Left colon (tissue), 2 donors: Measurements from ENCODE around the gene ALDOA. TPM values are rescaled to one million over a fixed set of nuclear protein-coding genes. Genes with fewer than 3 reads are reported as not detected.

Experiments used
- ATAC-seq: fragments of 200-7000 bp; cut with Tn5 transposase; one replicate; pipeline ENCODE4 v1.9.1; 2020; ENCODE audit warnings: mild to moderate bottlenecking, moderate library complexity
- DNase-seq, 2 donors: peaks; one replicate each; pipeline ENCODE4 v3.0.0-alpha.2; 2020
- intact Hi-C, 2 donors: fragments of 100-400 bp; cut with DNase I in 1 of 2; cut with micrococcal nuclease in 1 of 2; formaldehyde crosslinking; loops; one replicate each; pipeline versions ENCODE4 v1.11.2 to v1.14.0; 2022; cut with DNase I, micrococcal nuclease
- total RNA-seq, 2 donors: library from RNA; stranded (reverse); fragmentation: NEBNext Ultra II Directional; extraction: Animal tissue kit (Norgen Biotek cat#: 25700); gene quantifications; one replicate each; pipeline ENCODE4 v1.2.1, GENCODE V29; 2021
- donor health status: DM: no; HTN: no; CAD: no.
- donor health status: DM: yes; HTN: yes; CAD: no.

The ALDOA gene
- total RNA-seq, 2 donors from 2014 or later = 1,798 to 1,835 TPM

DNA sequence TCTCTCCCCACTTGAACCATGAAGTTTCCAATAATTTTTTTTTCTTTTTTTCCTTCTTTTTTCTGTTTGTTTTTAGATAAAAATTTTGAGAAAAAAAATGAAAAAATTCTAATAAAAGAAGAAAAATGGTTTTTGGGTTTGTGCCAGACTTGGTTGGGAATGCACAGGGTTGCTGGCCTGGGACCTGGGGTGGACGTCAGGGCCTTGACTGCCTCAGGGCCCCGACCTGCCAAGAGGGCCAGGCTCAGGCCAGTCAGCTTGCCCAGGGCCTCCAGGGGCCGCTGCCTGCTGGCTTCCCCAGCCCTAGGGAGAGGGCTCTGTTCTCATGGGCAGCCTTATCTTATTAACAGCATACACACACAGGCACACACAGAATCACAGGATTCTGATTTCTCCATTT is 19.7 kb downstream of the ALDOA start:
- intact Hi-C loops = no loop called here
- no peak for ATAC-seq
- no peak for DNase-seq

DNA sequence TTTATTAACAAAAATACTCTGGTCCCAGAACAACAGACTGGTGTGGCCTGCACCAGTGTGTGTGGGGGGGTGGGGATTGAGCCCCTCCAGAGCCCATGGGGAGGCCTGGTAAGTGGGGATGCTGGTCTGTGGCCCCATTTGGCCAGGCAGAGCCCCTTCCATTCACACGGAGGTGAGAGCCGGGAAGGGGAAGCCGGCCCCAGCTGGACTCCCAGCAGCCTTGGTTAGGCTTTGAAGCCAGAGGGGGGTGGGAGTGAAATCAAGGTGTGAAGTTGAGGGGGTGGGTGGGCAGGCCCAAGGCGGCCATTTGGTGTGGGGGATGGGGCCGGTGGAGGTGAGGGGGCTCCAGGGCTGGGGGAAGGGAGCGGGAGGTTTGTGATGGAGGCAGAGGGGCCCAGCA is 20.3 kb downstream of the ALDOA start:
- DNase-seq (no peak), ATAC-seq (no peak)
- intact Hi-C loops = no loop called here

DNA sequence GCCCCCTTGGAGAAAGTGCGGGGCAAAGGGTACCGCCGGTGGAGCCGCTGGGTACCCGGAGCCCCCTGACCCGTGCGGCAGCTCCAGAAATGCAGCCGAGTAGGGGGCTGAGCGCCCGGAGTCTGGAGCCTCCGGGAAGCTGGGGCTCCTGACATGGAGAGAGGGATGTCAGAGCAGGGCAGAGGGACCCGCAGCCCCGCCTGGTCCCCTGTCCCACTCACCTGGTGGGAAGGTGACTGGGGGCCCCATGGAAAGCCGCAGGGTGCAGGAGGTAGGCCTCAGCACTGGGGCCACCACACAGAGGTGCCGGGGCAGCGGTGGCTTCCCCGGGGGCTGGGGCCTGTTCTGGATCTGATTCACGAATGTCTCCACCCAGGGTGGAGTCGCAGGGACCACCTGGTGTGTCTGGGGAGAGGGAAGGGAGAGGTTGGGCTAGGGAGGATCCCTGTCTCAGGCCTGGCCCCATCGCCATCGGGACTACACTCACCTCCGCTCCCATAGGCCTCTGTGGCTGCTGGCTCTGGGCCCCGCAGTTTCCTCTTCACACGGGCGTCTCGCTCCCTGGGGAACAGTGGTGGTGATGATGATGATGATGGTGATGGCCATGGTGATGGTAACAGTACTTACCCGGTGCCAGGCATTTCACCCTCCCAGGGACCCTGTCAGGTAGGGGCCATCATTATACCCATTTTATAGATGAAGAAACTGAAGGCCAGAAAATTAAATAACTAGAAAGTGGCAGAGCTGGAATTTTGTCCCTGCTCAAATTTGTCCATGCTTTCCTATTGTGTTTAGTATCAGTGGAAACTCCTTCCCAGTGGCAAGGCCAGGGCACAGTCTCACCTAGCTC is 21.0 kb downstream of the ALDOA start:
- intact Hi-C loops = no loop called here
- DNase-seq (no peak), ATAC-seq (no peak)

DNA sequence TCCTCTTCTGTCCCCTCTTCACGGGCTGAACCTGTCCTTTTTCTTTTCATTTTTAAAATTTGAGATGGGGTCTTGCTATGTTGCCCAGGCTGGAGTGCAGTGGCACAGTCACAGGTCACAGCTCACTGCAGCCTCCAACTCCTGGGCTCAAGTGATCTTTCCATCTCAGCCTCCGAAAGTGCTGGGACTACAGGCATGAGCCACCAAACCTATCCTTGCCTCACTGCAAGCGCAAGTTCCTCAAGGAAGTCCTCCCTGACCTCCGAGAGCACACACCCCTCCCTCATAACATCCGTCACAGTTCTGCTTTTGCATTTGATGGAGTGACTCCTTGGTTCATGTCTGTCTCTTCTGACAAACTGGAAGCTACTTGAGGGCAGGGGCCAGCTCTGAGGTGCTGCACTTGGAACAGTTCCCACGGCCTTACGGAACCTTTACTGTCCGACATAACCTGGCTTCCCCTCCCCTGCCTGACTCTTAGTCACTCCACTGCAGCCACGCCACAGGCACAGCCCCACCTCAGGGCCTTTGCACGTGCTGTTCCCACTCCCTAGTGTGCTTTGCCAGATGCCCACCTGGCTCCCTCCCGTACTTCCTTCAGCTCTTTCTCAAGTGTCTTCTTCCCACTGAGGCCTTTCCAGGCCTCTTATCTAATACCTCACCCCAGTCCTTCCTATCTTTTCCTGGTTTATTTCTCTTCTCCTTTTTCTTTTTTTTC is 21.8 kb downstream of the ALDOA start:
- ATAC-seq (no peak), DNase-seq (no peak)
- intact Hi-C loops = no loop called here

DNA sequence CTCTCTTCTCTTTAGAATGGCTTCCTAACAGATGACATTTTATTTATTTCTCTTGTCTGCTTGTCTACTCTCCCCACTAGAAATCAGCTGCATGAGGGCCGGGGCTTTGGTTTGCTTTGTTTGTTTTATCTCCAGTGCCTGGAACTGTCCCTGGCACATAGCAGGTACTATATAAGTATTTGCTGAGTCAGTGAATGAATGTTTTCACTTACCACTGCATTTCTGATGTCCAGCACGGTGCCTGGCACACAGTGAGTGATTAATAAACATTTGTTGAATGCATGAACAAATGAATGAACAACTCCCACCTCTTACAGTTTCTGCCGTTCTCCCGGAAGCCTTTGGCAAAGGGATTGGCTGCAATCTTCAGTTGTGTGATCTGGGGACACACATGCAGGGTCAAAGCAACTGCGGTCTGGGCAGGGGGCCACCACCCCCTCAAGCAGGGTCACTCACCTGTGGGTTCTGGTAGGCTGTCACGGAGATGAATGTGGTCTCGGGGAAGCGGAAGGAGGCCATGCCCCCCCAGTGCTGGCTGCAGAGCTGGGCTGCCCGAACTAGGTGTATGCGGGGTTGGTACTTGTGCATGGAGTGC is 22.8 kb downstream of the ALDOA start:
- ATAC-seq (no peak), DNase-seq (no peak)
- intact Hi-C loops = no loop called here

DNA sequence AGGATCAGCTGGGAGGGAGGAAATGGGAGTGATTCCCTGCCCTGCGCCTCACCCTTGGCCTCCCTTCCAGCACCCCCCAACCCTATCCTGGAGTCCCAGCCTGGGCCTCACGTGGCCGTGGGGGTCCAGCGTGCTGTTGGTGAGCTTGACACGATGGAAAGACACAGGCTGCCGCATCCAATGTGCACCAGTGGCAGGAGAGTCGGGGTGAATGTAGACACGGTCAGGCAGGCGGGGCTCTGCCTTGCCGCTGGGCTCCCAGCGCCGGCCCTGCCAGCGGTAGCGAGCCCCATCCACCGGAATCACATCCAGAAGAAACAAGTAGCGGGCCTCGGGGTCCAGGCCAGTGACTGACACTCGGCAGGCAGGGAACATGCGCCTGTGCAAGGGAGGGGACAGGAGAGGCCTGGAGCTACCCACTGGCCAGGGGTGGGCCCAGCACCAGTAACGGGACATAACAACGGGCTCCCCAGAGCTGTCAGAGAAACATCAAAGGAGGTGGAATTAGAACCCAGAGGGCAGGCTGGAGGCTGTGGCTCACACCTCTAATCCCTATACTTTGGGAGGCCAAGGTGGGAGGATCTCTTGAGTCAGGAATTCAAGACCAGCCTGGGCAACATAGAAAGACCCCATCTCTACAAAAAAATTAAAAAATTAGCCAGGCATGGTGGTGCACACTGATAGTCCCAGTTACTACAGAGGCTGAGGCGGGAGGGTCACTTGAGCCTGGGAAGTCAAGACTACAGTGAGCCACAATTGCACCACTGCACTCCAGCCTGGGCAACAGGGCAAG is 23.5 kb downstream of the ALDOA start:
- ATAC-seq = no peak
- no peak for DNase-seq
- intact Hi-C loops = no loop called here

DNA sequence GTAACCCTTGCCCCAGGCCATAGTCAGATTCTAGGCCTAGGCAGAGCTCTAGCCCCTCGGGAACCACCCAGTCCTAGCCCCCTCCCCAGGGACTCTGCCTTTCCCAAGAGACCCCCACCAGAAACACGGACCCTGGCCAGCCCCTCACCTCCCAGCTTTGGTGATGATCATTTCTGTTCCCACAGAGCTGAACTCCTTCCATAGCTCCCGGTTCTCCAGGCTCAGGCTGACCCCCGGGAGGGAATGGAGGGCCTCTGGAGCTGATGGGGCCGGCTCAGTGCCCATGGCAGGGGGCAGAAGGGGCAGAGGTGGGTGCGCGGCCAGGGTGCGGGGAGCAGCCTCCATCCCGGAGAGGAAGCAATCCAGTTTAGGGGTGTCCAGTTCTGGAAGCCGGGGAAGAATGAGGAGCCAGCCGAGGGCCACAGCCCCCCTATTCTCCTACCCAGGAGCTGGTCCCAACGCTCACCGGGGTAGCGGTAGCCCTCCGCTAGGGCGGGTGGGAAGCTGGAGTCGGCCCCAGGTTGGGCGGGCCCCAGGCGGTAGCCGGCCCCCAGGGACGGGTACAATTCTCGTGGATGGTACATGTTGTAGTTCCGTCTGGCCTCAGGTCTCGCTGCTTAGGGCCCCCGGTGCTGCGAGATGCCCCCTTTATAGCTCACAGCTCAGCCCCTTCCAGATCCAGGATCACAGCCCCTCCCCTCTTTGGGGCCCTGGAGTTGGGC is 25.2 kb downstream of the ALDOA start:
- ATAC-seq (no peak), DNase-seq (peak in 1 of 2 donors; percentile 42)
- intact Hi-C loops = no loop called here

DNA sequence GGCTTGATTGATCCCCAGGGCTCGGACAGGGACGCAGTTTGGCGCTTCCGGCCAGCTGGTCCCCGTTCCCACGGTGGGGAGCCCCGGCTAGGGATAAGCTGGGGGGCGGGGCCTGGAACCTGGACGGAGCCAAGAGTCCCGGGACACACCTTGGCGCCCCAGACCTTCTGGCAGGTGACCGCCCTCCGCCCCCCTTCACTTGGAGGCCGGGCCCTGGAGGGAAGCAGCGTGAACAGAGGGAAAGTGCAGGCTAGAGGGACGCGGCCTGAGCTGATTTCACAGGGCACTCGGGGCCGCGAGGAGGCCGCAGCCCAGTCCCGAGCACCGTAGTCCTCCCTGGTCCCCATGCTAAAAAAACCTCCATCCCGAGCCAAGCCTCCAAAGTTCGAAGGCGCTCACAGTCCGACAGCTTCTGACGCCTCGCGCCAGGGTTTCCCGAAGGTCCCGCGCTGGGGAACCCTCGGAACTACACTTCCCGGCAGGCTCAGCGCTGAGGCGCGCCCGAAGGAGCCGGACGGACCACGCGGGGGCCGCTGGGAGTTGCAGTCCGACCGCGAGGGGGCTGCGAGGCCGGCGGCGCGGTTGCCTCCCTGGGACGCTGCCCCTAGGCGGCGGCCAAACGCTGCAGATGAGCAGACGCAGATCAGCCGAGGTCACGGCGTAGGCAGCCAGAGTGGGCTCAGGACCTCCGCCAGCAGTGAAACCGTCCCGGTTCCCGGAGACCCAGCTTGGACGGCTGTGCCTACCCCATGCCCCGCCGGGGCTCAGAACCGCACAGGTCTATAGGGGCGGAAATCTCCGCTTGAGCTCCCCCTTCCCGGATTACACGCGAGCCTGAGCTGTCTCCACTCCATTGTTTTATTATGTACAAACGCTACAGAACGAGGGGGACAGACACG is 26.2 kb downstream of the ALDOA start, which contains the start of gene TBX6:
Gene TBX6 (minus strand): TSS at position 451 of the 899 bp plus-strand sequence. CDS start 731 bp downstream, outside the sequence.
- DNase-seq (peak; percentile 92 to 95), ATAC-seq (peak; percentile 84)
- intact Hi-C loops = no loop called here

DNA sequence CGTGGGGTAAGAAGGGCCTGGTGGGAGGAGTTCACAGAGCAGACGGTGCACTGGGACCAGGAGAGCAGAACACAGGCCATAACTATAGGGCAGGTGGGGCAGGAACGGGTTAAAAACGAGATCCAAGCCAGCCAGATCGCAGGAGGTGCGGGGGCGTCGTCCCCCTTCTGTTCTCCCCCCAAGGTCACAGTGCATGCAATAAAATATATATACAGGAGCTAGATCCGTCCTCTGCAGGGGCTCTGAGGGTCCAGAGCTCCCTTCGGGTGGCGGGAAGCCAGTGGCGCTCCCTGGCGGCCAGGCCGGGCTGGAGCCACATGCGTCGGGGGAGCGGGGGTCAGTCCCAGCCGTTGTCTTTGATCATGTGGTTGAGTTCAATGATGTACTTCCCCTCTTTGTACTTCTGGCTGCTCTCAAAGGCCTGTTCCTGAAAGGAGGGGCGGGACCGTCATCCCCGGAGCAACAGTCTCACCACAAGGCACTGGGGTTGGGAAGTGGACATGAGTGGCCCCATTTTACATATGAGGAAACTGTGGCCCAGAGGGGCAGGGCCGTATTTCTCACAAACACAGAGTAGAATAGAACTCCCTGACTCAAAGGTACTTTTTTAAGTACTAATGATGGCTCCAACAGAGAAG is 26.9 kb downstream of the ALDOA start:
- intact Hi-C loops = no loop called here
- ATAC-seq (peak; percentile 42), DNase-seq (peak; percentile 82 to 87)

DNA sequence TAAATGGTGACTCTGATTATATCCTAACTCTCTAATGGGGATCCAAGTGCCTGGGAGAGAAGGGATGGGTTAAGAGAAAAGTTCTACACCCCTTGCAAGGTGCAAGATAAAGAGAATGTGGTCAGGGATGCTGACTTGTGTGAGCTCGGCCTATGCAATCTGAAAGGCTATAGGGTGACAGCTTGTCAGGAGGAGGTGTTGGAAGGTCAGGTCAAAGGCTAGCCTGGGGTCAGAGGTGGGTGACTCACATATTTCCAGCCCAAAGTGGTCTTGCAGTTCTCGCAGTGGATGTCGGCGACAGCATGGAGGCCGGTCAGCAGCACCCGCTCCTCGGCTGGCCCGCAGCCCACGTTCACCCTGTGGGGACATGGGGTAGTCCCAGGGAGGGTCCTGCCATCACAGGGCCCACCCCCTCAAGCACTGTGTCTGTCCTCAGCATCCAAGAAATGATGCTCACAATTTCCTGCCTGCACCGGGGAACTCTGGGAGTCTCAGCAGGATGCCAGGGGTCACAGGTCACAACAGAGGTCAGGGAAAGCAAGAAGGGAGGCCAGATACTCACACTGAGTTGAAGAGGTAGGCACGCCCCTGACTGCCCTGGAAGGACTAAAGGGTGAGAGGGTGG is 29.1 kb downstream of the ALDOA start:
- DNase-seq (no peak), ATAC-seq (no peak)
- intact Hi-C loops = no loop called here

DNA sequence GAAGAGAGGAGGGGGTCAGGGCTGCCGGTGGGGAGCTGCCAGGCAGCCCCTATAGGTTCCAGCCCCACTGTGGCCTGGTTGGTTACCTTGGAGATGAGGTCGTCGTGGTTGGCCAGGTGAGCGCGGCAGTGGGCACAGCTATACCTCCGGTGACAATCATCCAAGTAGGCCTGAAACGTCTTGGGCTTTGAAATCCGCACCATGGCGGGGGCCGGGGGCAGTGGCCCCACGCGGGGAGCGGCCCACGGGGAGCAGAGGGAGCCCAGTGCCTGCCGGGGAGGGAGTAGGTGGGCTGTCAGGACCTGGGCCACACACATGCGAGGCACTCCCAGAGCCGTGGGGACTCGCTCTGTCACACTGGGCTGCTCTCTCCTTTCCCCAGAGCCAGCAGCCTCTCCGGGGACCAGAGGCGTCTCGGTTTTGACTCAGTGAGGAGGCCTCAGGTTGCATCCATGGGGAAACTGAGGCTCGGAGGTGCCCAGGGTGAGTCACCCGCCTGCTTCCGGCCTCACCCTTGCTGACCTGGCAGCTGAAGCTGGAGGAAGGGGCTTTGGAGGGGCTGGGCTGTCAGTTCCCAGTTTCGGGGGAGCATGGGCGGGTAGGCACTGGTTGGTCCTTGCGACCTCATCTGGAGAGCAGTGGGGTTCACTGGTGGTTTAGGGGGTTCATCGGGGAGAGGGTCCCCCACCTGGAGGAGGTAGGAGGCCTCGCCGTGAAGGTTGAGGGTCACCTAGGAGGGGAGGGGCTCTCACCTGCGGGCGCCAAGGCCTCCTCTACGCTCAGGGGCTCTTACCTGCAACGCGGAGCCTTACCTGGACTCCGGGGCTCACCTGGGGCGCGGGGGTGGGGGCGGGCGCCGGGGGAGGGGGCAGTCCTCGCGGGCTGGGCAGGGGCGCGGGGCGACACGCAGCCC is 29.9 kb downstream of the ALDOA start:
- intact Hi-C loops = no loop called here
- DNase-seq (peak in 1 of 2 donors; percentile 49), ATAC-seq (no peak)

DNA sequence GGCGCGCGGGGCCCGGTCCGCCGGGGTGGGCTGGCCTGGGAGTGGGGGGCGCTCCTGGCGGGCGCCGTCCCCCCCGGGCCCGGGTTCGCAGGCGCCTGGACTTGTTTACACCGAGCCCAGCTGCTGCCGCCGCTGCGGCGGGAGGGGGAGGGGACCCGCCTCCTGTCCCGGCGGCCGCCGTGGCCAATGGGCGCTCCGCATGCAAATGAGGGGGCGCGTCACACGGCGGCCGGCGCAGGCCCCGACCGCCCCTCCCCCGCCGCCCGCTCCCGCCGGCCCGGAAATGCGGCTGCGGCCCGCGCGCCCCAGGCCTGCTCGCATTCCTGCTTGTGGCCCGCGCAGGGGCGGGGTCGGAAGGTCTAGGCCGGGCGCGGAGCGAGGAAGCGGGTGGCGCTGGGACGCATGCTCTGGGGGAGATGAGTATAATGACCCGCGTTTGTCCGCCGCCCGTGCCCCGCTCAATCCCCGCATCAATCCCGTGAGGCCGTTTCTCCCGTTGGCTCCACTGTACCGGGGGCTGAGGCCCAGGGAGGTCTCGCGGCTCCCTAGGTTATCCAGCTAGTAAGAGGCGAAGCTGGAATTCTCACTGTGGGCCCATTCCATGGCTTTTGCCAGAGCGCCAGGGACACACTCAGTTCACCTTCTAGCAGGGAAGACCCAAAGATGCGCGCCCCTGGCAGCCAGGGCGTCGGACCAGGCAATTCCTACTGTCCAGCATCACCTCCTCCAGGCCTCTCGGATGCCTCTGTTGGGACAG is 30.7 kb downstream of the ALDOA start, which contains the start of gene YPEL3:
Gene YPEL3 (minus strand): TSS at position 109 of the 757 bp plus-strand sequence. CDS start 731 bp downstream, outside the sequence.
- intact Hi-C loops = no loop called here

DNA sequence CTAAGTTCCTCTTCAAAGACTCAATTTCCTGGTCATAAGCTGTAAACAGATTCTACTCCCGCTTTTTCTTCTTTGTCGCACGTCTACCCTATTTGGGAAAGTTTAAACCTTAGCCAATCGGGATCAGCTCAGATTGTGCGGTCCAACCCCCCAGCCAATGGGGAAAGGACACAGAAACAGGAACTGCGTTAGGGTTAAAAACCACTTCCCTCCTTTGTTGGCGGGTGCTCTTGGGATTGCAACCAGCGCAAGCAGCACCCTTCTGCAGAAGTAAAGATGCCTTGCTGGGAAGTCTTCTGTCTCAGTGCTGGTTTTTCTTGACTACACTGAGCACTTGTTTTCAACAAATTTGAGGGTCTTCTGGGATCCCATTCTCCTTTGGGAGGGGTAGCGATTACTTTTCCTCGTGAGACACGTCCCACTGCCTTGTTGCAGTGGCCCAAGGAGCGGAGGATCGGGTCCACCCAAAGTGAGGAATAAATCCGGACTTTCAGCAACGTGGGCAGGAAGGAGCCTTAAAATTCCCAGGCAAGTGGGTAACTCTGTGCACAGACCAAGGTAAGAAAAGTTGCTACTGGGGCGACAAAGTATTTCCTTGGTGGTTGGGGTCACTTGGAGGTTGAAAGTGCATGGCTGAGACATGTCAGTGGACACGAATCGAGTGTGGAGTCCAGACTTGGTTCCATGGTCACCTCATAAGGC is 31.5 kb downstream of the ALDOA start:
- DNase-seq = no peak
- intact Hi-C loops = no loop called here
- ATAC-seq = no peak

More for the DNA sequence above, 30.7 kb downstream of the ALDOA start, which contains the start of gene YPEL3:
- DNase-seq (peak; percentile 94 to 95), ATAC-seq (peak; percentile 72)

DNA sequence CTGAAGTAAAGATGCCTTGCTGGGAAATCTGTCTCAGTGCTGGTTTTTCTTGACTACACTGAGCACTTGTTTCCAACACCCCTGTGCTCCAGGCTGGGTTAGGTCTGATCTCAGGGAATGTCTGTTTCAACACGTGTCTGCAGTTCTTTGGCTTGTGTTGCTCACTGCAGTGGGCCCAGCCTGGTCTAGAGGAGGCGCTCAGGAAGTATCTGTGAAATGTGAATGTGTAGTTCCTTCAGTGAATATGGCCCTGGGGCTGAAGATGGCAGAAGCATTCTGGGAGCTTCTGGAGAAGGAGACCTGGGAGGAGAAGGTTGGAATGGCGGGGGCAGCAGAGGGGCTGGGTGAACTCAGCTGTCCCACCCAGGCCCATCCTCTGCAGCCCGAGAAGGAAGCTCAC is 38.5 kb downstream of the ALDOA start:
- ATAC-seq = no peak
- intact Hi-C loops = no loop called here
- DNase-seq = no peak
